GM19467 (cell line): ENCODE data around the gene TAPBP.
A peak's percentile ranks its signal among the peaks of the same experiment; 100 is the strongest.
"Not testable (repeated sequence)": the region's sequence is repeated elsewhere in the genome, so short reads cannot be mapped to it uniquely, and the experiment has no call there.

ENCODE experiments used
- ATAC-seq: cut with Tn5 transposase; IDR thresholded peaks from one replicate; pipeline ENCODE4 v1.9.1; 2021; ENCODE audit warnings: mild to moderate bottlenecking, moderate library complexity; ENCODE audit not compliant: unreplicated experiment

The TAPBP gene

DNA sequence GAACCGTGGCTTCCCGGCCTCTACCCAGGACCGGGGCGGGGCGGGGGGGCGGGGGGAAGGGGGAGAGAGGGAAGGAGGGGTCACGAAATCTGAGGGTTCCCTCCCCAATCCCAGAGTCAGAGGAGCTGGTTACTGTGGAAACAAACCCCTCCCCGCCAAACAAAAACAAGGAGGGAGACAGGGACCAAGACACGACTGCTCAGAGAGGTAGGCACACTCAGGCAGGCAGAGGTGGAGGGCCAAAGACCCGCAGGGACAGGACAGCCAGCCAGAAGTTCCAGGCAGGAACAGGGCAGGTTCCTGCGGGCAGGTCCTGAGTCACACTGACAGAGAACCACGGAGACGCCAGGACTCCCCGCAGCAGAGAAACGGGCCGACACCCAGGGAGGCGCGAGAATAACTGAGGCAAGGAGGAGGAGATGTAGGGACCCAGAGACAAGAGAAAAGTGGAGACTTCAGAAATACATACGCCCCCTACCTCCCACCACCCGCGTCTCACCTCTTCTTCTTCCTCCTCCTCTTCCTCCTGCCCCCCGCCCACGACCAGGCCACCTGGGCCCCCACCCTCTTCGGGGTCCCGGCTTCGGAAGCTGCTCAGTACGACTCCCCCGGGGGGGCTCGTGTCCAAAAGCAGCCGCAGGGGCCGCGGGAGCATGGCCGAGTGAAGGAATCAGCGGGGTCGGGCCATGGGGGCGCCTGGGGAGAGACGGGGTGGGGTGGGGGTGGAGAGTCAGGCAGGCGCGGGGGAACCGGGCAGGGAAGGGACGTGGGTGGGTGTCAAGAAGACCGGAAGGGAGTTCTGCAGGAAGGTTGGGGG lies 15.7 kb downstream of the TAPBP start:
- peak; percentile 2 for ATAC-seq

DNA sequence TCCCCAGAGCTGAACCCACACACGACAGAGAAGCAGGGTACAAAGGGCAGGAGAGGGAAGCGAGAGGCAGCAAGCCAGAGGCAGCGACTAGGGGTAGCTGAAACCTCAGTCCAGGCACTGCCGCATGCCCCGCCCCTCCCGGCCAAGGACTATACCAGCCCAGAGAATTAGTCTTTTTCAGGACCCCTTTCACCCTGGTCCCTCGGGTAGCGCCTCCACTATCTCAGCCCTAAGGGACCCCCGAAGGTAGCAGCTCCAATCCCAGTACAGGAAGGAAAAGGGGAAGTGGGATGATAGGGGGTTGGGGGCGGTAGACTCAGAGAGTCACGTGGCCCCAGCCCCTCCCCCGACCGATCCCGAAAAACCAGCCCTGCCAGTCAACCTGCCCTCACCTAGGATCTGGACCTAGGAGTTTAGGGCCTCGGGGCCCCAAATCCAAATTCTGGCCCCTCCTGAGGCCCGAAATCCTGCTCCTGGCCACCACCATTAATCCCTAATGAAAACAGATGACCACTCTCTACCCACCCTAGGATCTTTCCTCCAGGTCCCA lies 16.4 kb downstream of the TAPBP start:
- no peak for ATAC-seq

DNA sequence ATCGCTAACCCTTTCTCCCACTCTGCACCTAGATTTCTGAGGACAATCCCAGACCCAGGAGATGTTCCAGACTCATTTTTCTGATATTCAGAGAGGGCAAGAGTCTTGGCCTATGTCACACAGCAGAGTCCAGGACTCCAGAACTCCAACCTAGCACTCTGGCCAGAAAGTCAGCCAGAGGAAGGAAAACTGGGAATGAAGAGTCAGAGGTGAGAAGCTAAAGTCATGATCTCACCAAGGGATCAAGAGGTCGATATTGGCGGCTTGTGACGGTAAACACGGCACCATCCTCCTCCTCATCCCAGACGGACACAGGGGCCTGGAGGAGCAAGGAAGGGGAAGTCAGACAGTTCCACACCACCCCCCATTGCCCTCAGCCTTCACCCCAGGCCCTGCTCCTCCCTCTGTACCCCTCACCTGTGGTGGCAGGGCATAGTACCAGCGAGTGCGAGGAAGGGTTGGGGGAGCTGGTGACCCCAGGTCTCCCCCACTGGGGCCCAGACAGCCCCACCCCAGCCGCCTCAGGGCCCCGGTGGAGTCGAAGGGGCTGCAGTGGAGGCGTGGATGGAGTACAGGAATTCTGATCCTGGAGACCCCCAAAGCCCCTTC lies 17.0 kb downstream of the TAPBP start:
- ATAC-seq, result no peak

DNA sequence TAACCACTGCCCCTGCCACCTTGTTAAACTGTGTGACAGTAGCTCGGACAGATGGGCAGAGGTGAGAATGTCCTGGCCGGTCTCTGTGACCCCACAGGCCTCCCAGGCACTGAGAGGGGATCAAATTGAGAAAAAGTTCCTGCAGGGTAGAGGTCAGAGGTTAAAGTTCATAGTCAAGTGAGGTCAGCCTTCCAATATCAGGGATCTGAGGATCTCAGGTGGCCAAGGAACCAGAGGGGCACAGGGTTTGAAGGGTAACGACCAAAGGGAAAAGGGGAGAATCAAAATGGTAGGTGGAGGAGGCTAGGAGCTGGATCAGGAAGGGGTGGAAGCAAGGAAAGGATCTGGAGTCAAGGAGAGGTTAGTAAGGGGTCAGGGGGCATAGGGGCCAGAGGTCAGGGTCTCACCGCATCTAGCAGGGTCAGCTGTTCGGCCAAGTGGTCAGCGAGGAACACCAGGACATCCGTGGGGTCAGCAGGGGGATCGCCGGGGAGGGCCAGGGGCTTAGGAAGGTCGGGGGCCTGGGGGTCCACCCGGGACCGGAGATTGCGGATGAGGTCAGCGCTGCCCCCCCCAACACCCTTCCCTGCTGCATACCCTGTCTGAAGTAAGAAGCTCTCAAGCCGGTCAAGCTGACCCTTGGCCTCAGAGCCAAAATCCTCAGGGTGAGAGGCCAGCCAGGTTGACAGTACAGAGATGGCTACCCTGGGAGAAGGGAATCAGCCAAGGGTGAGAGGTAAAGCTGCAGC lies 18.1 kb downstream of the TAPBP start:
- no peak for ATAC-seq

DNA sequence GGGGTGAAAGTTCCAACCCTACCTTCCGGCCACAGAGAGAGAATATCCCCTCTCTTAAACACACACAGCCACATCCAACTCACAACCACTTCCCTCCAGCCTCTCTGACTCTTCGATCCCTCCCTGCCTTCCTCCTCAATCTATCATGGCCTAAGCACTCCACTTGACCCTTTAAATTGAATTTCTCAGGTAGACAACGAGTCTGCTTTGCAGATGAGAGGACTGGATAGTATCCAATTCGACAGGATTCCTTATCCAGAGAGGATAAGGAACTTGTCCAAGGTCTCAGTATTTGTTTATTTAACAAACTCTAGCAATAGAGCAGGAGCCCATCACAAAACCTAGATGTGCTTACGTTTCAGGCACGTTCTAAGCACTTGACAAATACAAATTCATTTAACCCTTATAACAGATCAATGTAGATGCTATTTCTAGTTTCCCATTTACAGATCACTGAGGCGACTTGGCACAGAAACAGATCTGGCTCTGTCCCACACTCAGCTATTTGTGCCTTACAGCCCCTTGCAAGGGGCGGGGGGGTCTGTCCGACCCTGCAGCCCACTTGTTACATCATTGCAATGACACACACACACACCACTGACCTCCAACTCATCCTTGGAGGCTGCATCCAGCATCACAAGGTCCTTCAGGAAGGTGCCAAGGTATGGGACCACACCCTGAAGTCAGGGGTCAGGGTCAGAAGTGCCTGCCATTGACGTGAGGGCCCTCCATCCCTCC lies 19.6 kb downstream of the TAPBP start:
- no peak for ATAC-seq

DNA sequence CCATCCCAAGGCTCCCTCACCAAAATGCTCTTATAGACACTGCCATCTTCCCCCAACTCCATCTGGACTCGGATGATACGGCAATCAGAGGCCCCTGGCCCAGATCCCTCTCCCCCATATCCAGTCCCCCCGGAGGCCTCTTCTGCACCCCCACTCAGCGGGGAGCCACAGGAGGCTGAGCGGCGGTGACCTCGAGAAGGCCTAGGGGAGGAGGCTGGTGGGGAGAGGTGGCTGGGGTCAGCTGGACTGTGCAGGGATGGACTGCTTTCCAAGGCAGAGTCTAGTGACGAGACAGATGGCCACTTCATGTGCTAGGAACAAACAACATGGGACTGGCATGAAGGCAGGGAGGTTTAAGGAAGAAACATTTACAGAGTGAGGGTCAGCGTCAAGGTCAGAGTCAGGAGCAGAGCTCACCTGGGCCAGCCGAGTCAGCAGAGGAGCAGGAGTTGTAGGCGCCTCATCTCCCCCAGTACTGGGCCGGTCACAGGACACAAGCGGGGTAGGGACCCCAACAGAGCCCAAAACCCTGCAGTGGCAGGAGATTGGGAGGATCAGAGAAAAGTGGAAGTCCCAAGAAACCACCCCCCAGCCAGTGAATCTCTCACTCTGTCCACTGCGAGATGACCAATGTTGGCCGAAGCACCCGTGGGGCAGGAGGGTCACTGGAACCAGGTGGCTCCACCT lies 20.7 kb downstream of the TAPBP start:
- ATAC-seq, result no peak

DNA sequence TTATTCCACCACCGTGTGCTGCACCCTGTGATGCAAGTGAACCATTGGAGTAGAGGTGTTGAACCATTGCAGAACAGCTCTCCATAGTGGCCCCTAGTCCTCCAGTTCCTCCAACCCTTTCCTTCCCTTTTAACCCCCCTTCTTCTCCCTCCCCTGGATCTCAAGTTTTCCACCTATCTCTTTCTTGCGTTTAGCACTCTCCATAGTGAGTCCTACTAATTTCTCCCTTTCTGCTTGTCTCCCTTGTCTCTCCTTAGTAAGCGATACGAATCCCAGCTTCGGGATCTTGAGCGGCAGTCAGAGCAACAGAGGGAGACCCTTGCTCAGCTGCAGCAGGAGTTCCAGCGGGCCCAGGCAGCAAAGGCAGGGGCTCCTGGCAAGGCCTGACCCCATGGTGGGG lies 23.4 kb downstream of the TAPBP start:
- no peak for ATAC-seq

DNA sequence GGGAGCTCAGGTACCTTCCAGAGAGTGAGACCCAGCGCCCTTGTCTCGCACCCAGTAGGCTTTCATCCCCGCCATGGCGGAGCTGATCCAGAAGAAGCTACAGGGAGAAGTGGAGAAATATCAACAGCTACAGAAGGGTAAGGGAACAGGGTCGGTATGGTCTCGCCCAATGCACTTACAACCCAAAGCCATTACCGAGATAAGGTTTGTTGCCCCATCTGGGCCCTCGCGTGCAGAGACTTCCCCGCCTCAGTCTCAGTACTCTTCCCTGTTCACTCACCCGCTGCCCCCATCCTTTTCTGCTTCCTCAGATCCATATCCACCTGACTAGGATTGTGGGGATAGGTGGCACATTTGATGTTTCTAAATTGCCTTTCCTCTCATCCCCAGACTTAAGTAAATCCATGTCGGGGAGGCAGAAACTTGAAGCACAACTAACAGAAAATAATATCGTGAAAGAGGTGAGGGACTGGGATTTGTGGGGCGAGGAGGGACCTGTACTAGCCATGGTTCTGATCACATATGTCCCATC lies 24.0 kb downstream of the TAPBP start:
- ATAC-seq, result no peak

DNA sequence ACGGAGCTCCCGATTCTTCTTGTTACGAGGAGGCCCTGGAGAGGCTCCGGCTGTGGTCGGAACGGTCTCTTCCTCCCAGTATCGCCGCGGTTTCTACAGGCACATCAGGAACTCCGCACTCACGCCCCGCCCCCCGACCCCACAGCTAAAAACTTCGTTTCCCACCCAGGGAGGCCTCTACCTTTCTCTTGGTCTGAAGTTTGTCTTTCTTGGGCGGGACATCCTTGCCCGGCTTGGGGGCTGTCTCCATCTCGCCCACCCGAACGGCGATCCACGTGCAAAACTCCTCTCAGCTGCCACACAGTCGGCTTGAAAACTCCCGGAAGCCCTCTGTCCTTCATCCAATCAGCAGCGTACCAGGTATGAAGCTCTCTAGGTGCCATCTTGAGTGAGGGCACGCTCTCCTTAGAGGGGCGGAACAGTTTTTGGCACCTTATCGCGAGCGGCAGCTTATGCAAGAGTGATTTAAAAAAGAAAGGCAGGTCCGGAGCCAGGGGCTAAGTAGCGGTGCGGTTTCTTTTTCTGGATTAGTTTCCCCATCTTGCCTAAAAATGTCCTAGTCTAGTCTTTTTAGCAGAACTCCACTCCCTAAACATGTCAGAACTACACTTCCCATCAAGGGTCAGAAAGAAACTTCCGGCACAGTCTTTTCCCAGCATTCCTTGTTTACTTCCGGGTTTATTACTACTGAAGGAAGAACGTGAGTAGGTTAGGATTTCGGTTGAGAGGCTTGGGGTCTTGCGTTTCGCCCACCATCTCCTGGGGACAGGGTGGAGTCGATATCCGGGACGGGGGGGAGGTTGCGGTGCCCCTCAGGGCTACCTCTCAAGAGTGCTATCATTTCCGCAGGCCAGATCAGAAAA lies 24.7 kb downstream of the TAPBP start, which contains the start of the genes PFDN6 and WDR46:
TSS of gene PFDN6 (plus strand) at position 681 of the 863 bp plus-strand sequence. CDS start 256 bp downstream, outside the sequence.
TSS of gene WDR46 (minus strand) at position 319 of the 863 bp plus-strand sequence. CDS start at position 250, 69 bp downstream.
- peak; percentile 71 for ATAC-seq

DNA sequence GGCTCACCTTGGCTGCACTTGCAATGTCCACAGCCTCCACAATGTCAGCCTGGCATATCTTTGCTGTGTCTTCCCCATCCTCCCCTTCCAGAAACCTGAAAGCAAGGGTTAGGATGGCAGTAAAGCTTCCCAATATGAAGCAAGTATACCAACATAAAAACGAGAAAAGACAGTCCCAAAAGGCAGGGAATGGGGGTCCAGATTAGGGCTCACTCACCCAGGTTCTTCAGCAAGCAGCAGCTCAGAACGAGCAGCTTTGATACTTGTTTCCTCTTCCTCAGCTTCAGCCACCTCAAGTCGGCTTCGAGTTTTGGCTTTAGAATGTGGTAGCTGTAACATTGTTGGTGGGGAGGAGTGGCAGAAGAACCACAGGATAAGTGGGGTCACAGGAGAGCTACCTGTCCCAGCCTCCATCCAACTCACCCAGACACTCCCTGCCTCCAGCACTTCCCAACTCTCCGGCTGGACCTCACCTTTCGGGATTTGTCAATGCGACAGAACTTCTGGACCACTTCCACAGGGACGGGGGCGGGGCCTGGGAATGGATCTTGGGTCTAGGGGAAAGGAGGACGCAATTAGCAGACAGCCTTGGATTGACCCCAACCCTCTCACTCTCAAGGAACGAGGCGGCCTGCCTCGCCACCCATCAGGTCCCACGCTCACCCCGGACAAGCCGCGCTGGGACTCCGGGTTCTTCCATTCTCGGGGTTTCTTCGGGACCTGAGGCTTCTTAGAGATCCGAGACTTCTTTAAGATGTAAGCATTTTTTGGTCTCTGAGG lies 25.5 kb downstream of the TAPBP start:
- ATAC-seq, result no peak

DNA sequence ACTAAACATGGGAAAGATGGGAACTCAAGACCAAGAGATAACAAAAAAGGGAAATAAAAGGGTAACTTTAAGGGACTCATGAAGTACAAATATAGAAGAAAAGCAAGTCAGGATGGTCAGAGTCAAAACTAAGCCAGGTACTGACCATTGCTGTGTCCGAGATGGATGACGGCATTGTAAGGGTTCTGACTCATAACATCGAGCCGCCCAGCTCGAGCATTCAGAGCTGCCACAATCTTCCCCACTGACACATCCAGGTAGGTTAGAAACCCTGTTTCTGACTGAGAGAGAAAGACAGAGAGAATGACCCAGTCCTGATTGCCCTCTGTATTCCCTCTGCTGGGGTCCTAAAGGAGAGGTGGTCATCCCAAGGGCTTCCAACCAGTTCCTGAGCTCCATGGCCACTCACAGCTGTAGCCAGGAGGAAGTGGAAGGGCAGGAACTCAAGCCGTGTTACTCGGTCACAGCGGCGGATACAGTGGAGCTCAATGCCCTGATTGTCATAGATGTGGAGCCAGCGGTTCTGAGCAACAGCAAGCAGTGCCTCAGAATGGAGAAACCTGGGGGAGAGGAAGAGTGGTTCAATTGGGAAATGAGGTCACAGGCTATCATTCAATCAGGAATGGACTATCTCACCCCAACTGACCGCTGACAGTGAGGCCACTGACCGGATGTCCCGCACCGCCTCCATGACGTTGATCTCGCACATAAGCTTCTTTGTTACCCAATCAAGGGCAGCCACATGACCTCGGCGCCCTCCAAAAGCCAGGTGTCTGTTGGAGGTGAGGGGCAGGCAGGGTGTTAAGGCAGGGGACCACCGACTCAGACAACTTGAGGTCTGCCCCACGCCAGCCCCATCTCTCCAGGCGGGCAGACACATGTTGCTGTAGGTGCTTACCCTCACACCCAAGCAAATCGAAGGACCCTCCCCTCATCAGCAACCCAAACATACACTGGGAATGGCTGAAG lies 26.6 kb downstream of the TAPBP start:
- no peak for ATAC-seq

DNA sequence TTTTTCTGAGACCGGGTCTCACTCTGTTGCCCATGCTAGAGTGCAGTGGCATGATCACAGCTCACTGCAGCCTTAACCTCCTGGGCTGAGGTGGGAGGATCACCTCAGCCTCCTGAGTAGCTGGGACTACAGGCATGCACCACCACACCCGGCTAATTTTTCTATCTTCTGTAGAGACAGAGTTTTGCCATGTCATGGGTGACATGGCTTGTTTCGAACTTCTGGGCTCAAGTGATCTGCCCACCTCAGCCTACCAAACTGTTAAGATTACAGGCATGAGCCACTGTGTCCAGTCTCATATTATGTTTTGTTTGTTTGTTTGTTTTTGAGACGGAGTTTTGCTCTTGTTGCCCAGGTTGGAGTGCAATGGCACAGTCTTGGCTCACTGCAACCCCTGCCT lies 28.7 kb downstream of the TAPBP start:
- ATAC-seq, result not testable (repeated sequence)

DNA sequence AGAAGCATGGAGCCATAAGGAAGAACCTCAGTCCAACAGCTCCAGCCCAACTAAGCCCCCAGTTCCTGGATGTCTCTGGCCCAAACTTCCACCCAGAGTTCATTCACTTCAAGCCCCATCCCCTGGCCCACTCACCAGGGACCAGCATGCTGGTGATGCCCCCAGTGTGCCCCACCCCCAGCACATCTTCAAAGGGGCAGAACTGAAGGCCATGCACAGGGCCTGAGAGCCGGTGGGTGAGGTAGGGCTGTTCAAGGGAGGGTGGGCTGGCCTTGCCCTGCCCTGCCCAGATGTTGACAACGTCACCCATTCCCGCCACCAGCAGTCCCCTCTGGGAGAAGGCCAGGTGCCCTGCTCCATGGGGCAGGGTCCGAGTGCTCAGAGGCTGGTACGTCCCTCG lies 33.3 kb downstream of the TAPBP start:
- no peak for ATAC-seq

DNA sequence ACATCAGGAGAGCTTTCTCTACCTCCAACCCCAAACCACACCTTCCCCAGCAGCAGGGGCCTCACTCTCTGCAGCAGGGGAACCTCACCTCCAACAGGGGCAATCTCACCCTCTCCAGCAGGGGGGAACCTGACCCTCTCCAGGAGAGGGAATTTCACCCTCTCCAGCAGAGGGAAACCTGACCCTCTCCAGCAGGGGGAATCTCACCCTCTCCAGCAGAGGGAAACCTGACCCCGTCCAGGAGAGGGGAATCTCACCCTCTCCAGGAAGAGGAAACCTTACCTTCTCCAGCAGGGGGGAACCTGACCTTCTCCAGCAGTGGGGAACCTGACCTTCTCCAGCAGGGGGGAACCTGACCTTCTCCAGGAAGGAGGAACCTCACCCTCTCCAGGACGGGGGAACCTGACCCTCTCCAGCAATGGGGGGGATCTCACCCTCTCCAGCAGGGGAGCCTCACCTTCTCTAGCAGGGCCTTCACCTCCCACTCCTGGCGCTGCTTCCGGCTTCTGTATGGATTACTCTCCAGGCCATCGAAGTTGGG lies 33.8 kb downstream of the TAPBP start:
- ATAC-seq, result no peak

DNA sequence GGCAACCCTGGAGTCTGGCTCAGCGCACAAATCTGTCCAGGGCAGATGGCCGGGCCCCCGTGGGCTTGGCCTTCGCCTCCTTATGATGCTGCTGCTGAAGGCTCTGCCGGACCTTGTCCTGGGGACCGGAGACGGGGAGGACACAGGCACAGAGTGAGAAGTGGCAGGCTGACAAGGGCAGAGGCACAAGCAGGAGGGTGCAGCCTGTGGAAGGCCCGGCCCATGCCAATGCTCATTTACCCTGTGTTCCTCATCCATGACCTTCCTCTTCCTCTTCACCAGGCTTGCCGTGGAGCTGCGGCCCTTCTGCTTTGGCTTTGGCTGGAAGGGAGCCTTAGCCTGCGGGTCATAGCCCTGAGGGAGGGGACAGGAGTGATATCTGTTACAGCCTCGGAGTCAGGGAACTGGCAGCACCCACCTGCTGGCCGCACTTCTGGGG lies 34.6 kb downstream of the TAPBP start:
- no peak for ATAC-seq

DNA sequence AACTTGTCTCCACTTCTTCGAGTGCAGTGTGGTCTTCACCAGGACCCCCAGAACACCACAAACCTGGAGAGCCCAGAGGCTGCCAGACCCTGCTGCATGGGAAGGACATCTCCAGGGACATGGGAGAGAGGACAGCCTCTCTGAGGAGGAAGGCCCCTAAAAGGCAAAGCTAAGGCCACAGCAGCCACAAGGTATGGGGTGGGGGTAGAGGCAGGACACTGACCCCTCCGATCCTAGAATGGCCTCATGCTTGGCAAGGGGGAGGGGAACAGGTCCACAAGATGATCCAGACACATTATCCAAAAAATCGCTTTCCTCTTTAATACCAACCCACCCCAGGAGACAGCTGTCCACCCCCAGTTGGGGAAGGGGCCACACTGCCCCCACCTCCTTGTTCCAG lies 35.1 kb downstream of the TAPBP start:
- no peak for ATAC-seq

DNA sequence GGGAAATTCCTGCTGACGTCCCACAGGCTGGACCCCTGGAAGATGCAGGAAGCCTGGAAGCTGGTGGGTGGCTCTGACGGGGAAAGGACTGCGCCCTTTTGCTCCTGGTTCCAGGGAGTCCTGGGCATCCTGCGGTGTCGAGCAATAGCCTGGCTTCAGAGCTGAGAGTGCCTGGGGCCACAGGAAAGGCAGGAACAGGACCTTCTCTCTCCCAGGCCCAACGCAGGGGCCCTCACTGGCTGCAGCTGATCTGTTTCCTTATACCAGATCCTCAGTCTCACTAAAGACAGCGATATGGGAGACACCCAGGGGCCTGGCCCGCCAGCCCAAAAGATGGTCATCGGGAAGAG lies 35.5 kb downstream of the TAPBP start:
- ATAC-seq, result no peak
